ENCODE measurements around the gene ATP1B3.

Gene ATP1B3

GRCh38 chr3:141864281-141864970 is 12.0 kb upstream of the ATP1B3 start:
- H3K4me3 ChIP-seq: no peak overlapping the region
- no peaks in the 10 kb centered on the region for H3K36me3 ChIP-seq (ENCODE audit: insufficient read depth, low read length)
- no peak for DNase-seq (ENCODE audit: low read depth, low spot score)
- TF ChIP-seq FOXP2 (optimal IDR thresholded peaks at IDR 0.05; ENCODE audit: control extremely low read depth, extremely low read length, insufficient read depth): no peak
- TF ChIP-seq POLR2AphosphoS5 (IDR thresholded peaks at IDR 0.05; ENCODE audit: borderline replicate concordance, low read depth, low read length): no peak
- H3K9ac ChIP-seq (ENCODE audit: insufficient read length): no peak overlapping the region
- no peaks in the 10 kb centered on the region for H3K9me3 ChIP-seq (ENCODE audit: low read depth, low read length)
- H3K27ac ChIP-seq: no peak overlapping the region

DNA sequence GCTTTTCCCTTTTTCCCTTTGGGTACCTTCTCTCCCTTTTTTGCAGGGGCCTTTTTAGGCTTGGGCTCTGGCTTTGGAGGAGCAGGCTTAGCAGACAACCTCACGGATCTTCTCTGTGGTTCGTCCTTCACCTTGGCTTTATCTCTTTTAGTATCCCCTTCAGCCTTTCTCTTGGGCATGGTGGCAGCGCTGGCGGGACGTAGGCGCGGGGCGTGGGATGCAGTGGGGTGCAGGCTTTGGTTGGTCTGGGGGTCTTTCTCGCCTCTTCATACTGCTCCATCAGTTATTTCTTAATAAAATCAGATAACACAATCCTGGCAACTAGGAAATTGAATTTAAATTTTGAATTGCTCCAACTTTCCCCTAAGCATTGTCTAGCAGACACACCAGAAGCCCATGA is 11.3 kb upstream of the ATP1B3 start:
- no peak overlapping the region for H3K27ac ChIP-seq
- no peak for DNase-seq (ENCODE audit: low read depth, low spot score)
- TF ChIP-seq POLR2AphosphoS5 (IDR thresholded peaks at IDR 0.05; ENCODE audit: borderline replicate concordance, low read depth, low read length) (no peak), FOXP2 (optimal IDR thresholded peaks at IDR 0.05; ENCODE audit: control extremely low read depth, extremely low read length, insufficient read depth) (no peak), EZH2 (IDR thresholded peaks at IDR 0.05) (no peak)
- H3K9ac ChIP-seq (ENCODE audit: insufficient read length): no peak overlapping the region
- H3K9me3 ChIP-seq (ENCODE audit: low read depth, low read length): no peaks in the 10 kb centered on the region
- no peak overlapping the region for H3K4me3 ChIP-seq
- H3K36me3 ChIP-seq (ENCODE audit: insufficient read depth, low read length): no peaks in the 10 kb centered on the region

GRCh38 chr3:141870091-141870687 is 6.3 kb upstream of the ATP1B3 start:
- Histone ChIP-seq H3K4me3 (no peak overlapping the region), H3K36me3 (ENCODE audit: insufficient read depth, low read length) (no peaks in the 10 kb centered on the region), H3K9ac (ENCODE audit: insufficient read length) (no peak overlapping the region), H3K9me3 (ENCODE audit: low read depth, low read length) (no peaks in the 10 kb centered on the region), H3K27ac (no peak overlapping the region)
- TF ChIP-seq POLR2AphosphoS5 (IDR thresholded peaks at IDR 0.05; ENCODE audit: borderline replicate concordance, low read depth, low read length): no peak
- no peak for TF ChIP-seq EZH2 (IDR thresholded peaks at IDR 0.05)
- TF ChIP-seq FOXP2 (optimal IDR thresholded peaks at IDR 0.05; ENCODE audit: control extremely low read depth, extremely low read length, insufficient read depth): no peak
- no peak for DNase-seq (ENCODE audit: low read depth, low spot score)

GRCh38 chr3:141875374-141875892 is 1.0 kb upstream of the ATP1B3 start:
- H3K9ac ChIP-seq (ENCODE audit: insufficient read length): peak overlapping the region; percentile 80
- peaks cover 6% of the 10 kb centered on the region; the same call in 1 of the 2 replicates for H3K36me3 ChIP-seq (ENCODE audit: insufficient read depth, low read length)
- H3K4me3 ChIP-seq: peak overlapping the region; percentile 98
- H3K27ac ChIP-seq: peak overlapping the region; percentile 90
- TF ChIP-seq FOXP2 (optimal IDR thresholded peaks at IDR 0.05; ENCODE audit: control extremely low read depth, extremely low read length, insufficient read depth) (peak; percentile 58), EZH2 (IDR thresholded peaks at IDR 0.05) (no peak), POLR2AphosphoS5 (IDR thresholded peaks at IDR 0.05; ENCODE audit: borderline replicate concordance, low read depth, low read length) (no peak)
- DNase-seq (ENCODE audit: low read depth, low spot score): peak; percentile 61
- no peaks in the 10 kb centered on the region for H3K9me3 ChIP-seq (ENCODE audit: low read depth, low read length)

DNA sequence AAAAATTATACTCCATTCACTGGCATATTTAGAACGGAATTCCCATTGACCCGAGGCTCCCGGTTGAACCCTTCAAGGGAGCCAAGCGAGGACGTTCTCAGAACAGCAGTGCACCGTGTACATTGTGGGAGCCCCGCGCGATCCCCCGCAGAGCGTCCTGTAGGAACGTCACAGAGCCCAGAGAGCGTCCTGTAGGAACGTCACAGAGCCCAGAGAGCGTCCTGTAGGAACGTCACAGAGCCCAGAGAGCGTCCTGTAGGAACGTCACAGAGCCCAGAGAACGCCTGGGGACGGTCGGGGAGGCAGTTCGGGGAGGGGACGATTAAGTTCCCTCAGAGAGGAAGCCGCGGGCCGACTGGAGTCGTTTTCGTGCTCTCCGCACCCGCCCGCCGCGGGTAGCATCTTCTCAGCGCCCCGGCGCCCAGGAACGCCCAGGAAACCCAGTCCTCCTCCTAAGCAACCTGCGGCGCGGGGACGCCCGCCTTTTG is 506 bp upstream of the ATP1B3 start:
- H3K36me3 ChIP-seq (ENCODE audit: insufficient read depth, low read length): peaks cover 6% of the 10 kb centered on the region; the same call in 1 of the 2 replicates
- no peaks in the 10 kb centered on the region for H3K9me3 ChIP-seq (ENCODE audit: low read depth, low read length)
- peak overlapping the region; percentile 90 for H3K27ac ChIP-seq
- no peak for TF ChIP-seq EZH2 (IDR thresholded peaks at IDR 0.05)
- peak; percentile 63; the same call in 1 of the 2 replicates for TF ChIP-seq POLR2AphosphoS5 (IDR thresholded peaks at IDR 0.05; ENCODE audit: borderline replicate concordance, low read depth, low read length)
- peak; percentile 3 for TF ChIP-seq FOXP2 (optimal IDR thresholded peaks at IDR 0.05; ENCODE audit: control extremely low read depth, extremely low read length, insufficient read depth)
- no peak for DNase-seq (ENCODE audit: low read depth, low spot score)
- H3K9ac ChIP-seq (ENCODE audit: insufficient read length): peak overlapping the region; percentile 80
- H3K4me3 ChIP-seq: peak overlapping the region; percentile 98

- DNase-seq (ENCODE audit: low read depth, low spot score): no peak
- H3K36me3 ChIP-seq (ENCODE audit: insufficient read depth, low read length): peaks cover 15% of the 10 kb centered on the region
- peak overlapping the region; percentile 98 for H3K4me3 ChIP-seq
- TF ChIP-seq FOXP2 (optimal IDR thresholded peaks at IDR 0.05; ENCODE audit: control extremely low read depth, extremely low read length, insufficient read depth) (no peak), POLR2AphosphoS5 (IDR thresholded peaks at IDR 0.05; ENCODE audit: borderline replicate concordance, low read depth, low read length) (no peak), EZH2 (IDR thresholded peaks at IDR 0.05) (no peak)
- peak overlapping the region; percentile 95 for H3K9ac ChIP-seq (ENCODE audit: insufficient read length)
- no peaks in the 10 kb centered on the region for H3K9me3 ChIP-seq (ENCODE audit: low read depth, low read length)
- H3K27ac ChIP-seq: peak overlapping the region; percentile 88
Observed at GRCh38 chr3:141876891-141877621, 613 bp downstream of the ATP1B3 start.

- peak overlapping the region; percentile 67 for H3K27ac ChIP-seq
- peak overlapping the region; percentile 95 for H3K9ac ChIP-seq (ENCODE audit: insufficient read length)
- peaks cover 23% of the 10 kb centered on the region for H3K36me3 ChIP-seq (ENCODE audit: insufficient read depth, low read length)
- TF ChIP-seq POLR2AphosphoS5 (IDR thresholded peaks at IDR 0.05; ENCODE audit: borderline replicate concordance, low read depth, low read length) (0 out of 2 replicates have a peak, but pooled peaks have one; percentile 14), FOXP2 (optimal IDR thresholded peaks at IDR 0.05; ENCODE audit: control extremely low read depth, extremely low read length, insufficient read depth) (no peak), EZH2 (IDR thresholded peaks at IDR 0.05) (no peak)
- DNase-seq (ENCODE audit: low read depth, low spot score): no peak
- H3K9me3 ChIP-seq (ENCODE audit: low read depth, low read length): no peaks in the 10 kb centered on the region
- H3K4me3 ChIP-seq: peak overlapping the region; percentile 98
Observed at GRCh38 chr3:141877911-141878310, 1.5 kb downstream of the ATP1B3 start.

DNA sequence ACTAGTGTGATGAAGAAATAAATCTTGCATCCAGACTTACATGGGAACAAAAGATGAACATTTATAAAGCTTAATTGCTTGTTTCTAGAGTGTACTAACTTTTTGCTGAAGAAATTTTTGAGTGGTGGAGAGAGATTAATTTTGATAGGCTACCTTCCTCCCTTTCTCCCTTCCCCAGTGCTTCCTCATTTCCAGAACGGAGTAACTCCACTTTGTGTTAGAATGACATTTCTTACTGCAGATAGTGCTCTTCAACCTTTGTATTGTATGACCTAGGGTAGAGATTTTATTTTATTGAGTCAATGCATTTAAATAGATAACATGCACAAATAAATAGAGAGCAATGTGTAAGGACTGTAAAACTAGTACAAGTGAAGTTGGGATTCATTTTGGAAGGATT is 1.9 kb downstream of the ATP1B3 start:
- H3K27ac ChIP-seq: peak overlapping the region; percentile 67
- TF ChIP-seq EZH2 (IDR thresholded peaks at IDR 0.05) (no peak), POLR2AphosphoS5 (IDR thresholded peaks at IDR 0.05; ENCODE audit: borderline replicate concordance, low read depth, low read length) (no peak), FOXP2 (optimal IDR thresholded peaks at IDR 0.05; ENCODE audit: control extremely low read depth, extremely low read length, insufficient read depth) (no peak)
- no peaks in the 10 kb centered on the region for H3K9me3 ChIP-seq (ENCODE audit: low read depth, low read length)
- H3K9ac ChIP-seq (ENCODE audit: insufficient read length): peak overlapping the region; percentile 95
- no peak for DNase-seq (ENCODE audit: low read depth, low spot score)
- peak overlapping the region; percentile 98 for H3K4me3 ChIP-seq
- peaks cover 25% of the 10 kb centered on the region for H3K36me3 ChIP-seq (ENCODE audit: insufficient read depth, low read length)
